ENCODE results near the gene CCAR1. TPM values are rescaled to one million over a fixed set of nuclear protein-coding genes. Genes with fewer than 3 reads are reported as not detected.

Gene CCAR1
- total and polyA plus RNA-seq, 2 donors (not counting 1 experiment from before 2014, with no cell fraction given), result 26.3 to 101 TPM

DNA sequence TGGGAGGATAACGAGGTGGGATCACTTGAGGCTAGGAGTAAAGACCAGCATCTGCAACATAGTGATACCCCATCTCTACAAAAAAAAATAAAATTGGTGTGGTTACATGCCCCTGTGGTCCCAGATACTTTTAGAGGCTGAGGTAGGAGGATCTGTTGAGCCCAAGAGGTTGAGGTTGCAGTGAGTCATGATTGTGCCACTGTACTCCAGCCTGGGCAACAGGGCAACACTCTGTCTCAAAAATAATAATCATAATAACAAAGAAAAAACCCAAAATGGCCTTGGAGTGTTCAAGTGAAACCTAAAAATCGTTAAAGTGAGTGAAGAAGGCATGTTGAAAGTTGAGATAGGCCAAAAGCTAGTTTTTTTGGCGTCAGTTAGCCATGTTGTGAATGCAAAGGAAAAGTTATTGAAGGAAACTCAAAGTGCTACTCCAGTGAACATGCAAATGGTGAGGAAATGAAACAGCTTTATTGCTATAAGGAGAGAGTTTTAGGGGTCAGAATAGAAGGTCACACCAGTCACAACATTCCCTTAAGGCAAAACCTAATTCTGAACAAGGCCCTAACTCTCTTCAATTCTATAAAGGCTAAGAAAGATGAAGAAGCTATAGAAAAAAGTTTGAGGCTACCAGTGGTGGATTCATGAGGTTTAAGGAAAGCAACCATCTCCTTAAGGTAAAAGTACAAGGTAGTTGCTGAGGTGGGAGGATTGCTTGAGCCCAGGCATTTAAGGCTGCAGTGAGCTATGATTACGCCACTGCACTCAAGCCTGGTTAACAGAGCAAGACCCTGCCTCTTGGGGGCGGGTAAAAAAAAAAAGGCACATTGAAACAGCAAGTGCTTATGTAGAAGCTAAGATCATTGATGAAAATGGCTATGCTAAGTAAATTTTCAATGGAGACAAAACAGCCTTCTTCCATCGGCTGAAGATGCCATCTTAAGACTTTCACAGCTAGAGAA lies 60.9 kb downstream of the CCAR1 start:
- intact Hi-C loops (cut with micrococcal nuclease), result no loop called here
- peak; percentile 48 for DNase-seq
- CTCF ChIA-PET, result interaction anchor here (0.6 kb wide), 1 partner anchor 353 kb away, joined by 4 read pairs; no protein-coding TSS in a partner anchor
- Histone ChIP-seq H3K36me3 (replicated peaks in 1 of 2; ENCODE audit: control extremely low read depth in 1 of 2, control insufficient read depth in 1 of 2, extremely low read depth in 1 of 2, insufficient read depth in 2 of 2, low read length in 1 of 2) (peaks cover 3 to 56% of the 10 kb centered on the region in 2 experiments), H3K9me3 (ENCODE audit: control extremely low read depth in 1 of 3, control insufficient read depth in 2 of 3, insufficient read depth in 1 of 3, low read length in 2 of 3) (no peaks in the 10 kb centered on the region), H3K9ac (ENCODE audit: low read length) (peak overlapping the region; percentile 28), H3K4me2 (replicated peaks; ENCODE audit: low read depth, low read length, poor library complexity, severe bottlenecking) (peak overlapping the region; percentile 51), H3K79me2 (ENCODE audit: control insufficient read depth, insufficient read depth, low read length) (no peaks in the 10 kb centered on the region), H3K27me3 (replicated peaks in 1 of 4; ENCODE audit: control extremely low read depth in 1 of 4, control insufficient read depth in 3 of 4, insufficient read depth in 4 of 4, low read length in 3 of 4) (no peaks in the 10 kb centered on the region), H3K27ac (ENCODE audit: low read length in 2 of 2) (peak overlapping the region; percentile 8 to 69), H3K4me1 (ENCODE audit: control insufficient read depth in 2 of 2, insufficient read depth in 2 of 2, low read length in 2 of 2) (peaks cover 15 to 19% of the 10 kb centered on the region in 2 donors), H2AFZ (ENCODE audit: insufficient read depth, low read depth, low read length, poor library complexity, severe bottlenecking) (peak overlapping the region; percentile 23), H4K20me1 (ENCODE audit: control insufficient read depth, insufficient read depth, low read length, poor library complexity, severe bottlenecking) (no peaks in the 10 kb centered on the region), H3K4me3 (ENCODE audit: control extremely low read depth in 1 of 5, extremely low read depth in 1 of 5, insufficient read depth in 1 of 5, low read depth in 2 of 5, low read length in 4 of 5) (no peak overlapping the region)
- Mint-ChIP-seq H3K27me3 (no peaks in the 10 kb centered on the region), H3K9me3 (ENCODE audit: insufficient read depth) (no peaks in the 10 kb centered on the region), H3K4me1 (peaks cover 21% of the 10 kb centered on the region), H3K27ac (peak overlapping the region; percentile 73), H3K4me3 (peak overlapping the region; percentile 61)
- POLR2A ChIA-PET, result interaction anchor here (0.6 to 0.8 kb wide), 4 partner anchors 17 to 427 kb away, joined by 3 to 4 read pairs (median 3); no protein-coding TSS in a partner anchor
- peak; percentile 58 for ATAC-seq (ENCODE audit: low read depth)
- TF ChIP-seq CTCF (IDR thresholded peaks at IDR 0.05) (no peak), EZH2 (IDR thresholded peaks at IDR 0.05; ENCODE audit: borderline replicate concordance, insufficient read depth, low read depth, low read length, poor library complexity, severe bottlenecking) (no peak)
- WGBS (ENCODE audit: insufficient coverage), result 34% methylated on average over 3 of the region's 6 CpGs

GRCh38 chr10:68784476-68784875 lies 63.4 kb downstream of the CCAR1 start:
- Mint-ChIP-seq H3K27ac (no peak overlapping the region), H3K4me3 (no peak overlapping the region), H3K9me3 (ENCODE audit: insufficient read depth) (no peaks in the 10 kb centered on the region), H3K27me3 (no peaks in the 10 kb centered on the region), H3K4me1 (peaks cover 21% of the 10 kb centered on the region)
- Histone ChIP-seq H3K9me3 (ENCODE audit: control extremely low read depth in 1 of 3, control insufficient read depth in 2 of 3, insufficient read depth in 1 of 3, low read length in 2 of 3) (no peaks in the 10 kb centered on the region), H3K36me3 (replicated peaks in 1 of 2; ENCODE audit: control extremely low read depth in 1 of 2, control insufficient read depth in 1 of 2, extremely low read depth in 1 of 2, insufficient read depth in 2 of 2, low read length in 1 of 2) (peaks cover 0 to 62% of the 10 kb centered on the region in 2 experiments), H3K4me3 (ENCODE audit: control extremely low read depth in 1 of 5, extremely low read depth in 1 of 5, insufficient read depth in 1 of 5, low read depth in 2 of 5, low read length in 4 of 5) (no peak overlapping the region), H4K20me1 (ENCODE audit: control insufficient read depth, insufficient read depth, low read length, poor library complexity, severe bottlenecking) (no peaks in the 10 kb centered on the region), H3K9ac (ENCODE audit: low read length) (no peak overlapping the region), H2AFZ (ENCODE audit: insufficient read depth, low read depth, low read length, poor library complexity, severe bottlenecking) (no peak overlapping the region), H3K79me2 (ENCODE audit: control insufficient read depth, insufficient read depth, low read length) (no peaks in the 10 kb centered on the region), H3K27ac (ENCODE audit: low read length in 2 of 2) (no peak overlapping the region), H3K4me1 (ENCODE audit: control insufficient read depth in 2 of 2, insufficient read depth in 2 of 2, low read length in 2 of 2) (peaks cover 15 to 19% of the 10 kb centered on the region in 2 donors), H3K27me3 (replicated peaks in 1 of 4; ENCODE audit: control extremely low read depth in 1 of 4, control insufficient read depth in 3 of 4, insufficient read depth in 4 of 4, low read length in 3 of 4) (no peaks in the 10 kb centered on the region), H3K4me2 (replicated peaks; ENCODE audit: low read depth, low read length, poor library complexity, severe bottlenecking) (no peak overlapping the region)
- WGBS (ENCODE audit: insufficient coverage), result 97% methylated on average over 6 of the region's 7 CpGs
- no peak for ATAC-seq (ENCODE audit: low read depth)
- TF ChIP-seq EZH2 (IDR thresholded peaks at IDR 0.05; ENCODE audit: borderline replicate concordance, insufficient read depth, low read depth, low read length, poor library complexity, severe bottlenecking) (no peak), CTCF (IDR thresholded peaks at IDR 0.05) (no peak)
- no peak for DNase-seq
- intact Hi-C loops (cut with micrococcal nuclease), result no loop called here
- CTCF ChIA-PET, result no interaction called here
- POLR2A ChIA-PET, result no interaction called here
